Body of pancreas (tissue), 4 donors: ENCODE data around the gene RNF149. TPM values are rescaled to one million over a fixed set of nuclear protein-coding genes. Genes with fewer than 3 reads are reported as not detected.
A peak's percentile ranks its signal among the peaks of the same experiment; 100 is the strongest.

ENCODE experiments used
- ATAC-seq: fragments of 150-250 bp; one replicate; pipeline ENCODE4 v1.9.1; 2016
- DNase-seq, 4 donors: peaks; one replicate each; pipeline ENCODE4 v3.0.0-alpha.2; 2019
- H3K27ac ChIP-seq, 4 donors: fragments of 200-600 bp; sonication (generic); 1 replicate in 3 of 4; 2 replicates in 1 of 4; pipeline versions ENCODE4 v1.5.1 to v1.6.1; 2016 to 2019; ENCODE audit warnings: mild to moderate bottlenecking in 1 of 4, mixed read lengths in 1 of 4, moderate library complexity in 1 of 4
- H3K27me3 ChIP-seq, 2 donors: fragments of 200-600 bp; sonication (generic); one replicate each; pipeline ENCODE4 v1.6.0; 2016; ENCODE audit warnings: mild to moderate bottlenecking in 1 of 2
- H3K36me3 ChIP-seq, 2 donors: fragments of 200-600 bp; sonication (generic); replicated peaks in 1 of 2; 2 replicates each; pipeline ENCODE4 v1.5.1; 2016; ENCODE audit warnings: low read depth in 2 of 2; ENCODE audit not compliant: insufficient read depth in 1 of 2
- H3K4me1 ChIP-seq: fragments of 200-600 bp; sonication (generic); one replicate; pipeline ENCODE4 v1.6.0; 2016
- H3K4me3 ChIP-seq, 2 donors: fragments of 200-600 bp; sonication (generic); 1 replicate in 1 of 2; 2 replicates in 1 of 2; pipeline ENCODE4 v1.5.1; 2016 to 2019
- H3K9me3 ChIP-seq, 3 donors: fragments of 200-600 bp; sonication (generic); 1 replicate in 2 of 3; 2 replicates in 1 of 3; pipeline ENCODE4 v1.5.1; 2016
- CTCF ChIP-seq, 7 experiments: fragments of 450-650 bp in 4 of 7; fragments of 200-600 bp in 3 of 7; sonication (generic) in 3 of 7; IDR thresholded peaks; one replicate each; pipeline ENCODE4 v1.5.1; 2016 to 2019; ENCODE audit warnings: antibody characterized with exemption in 7 of 7
- POLR2A ChIP-seq, 3 donors: fragments of 450-650 bp; IDR thresholded peaks; one replicate each; pipeline ENCODE4 v1.6.1; 2016; ENCODE audit warnings: antibody characterized with exemption in 3 of 3, mild to moderate bottlenecking in 2 of 3
- WGBS, 2 donors: methylation state at CpG; one replicate each; pipeline ENCODE4 v1.1.5; 2017; 5-methylcytosine and 5-hydroxymethylcytosine counted together
- intact Hi-C: fragments of 100-400 bp; cut with DNase I; formaldehyde crosslinking; loops from one replicate; pipeline ENCODE4 v1.15.1; 2023
- total RNA-seq, 2 donors: library from RNA; depleted of rRNA; stranded (reverse); fragments of >200 nt; gene quantifications; one replicate each; pipeline ENCODE4 v1.1.0, GENCODE V29; 2016

Gene RNF149
- total RNA-seq, 2 donors from 2014 or later: 38.6 to 47.7 TPM

DNA sequence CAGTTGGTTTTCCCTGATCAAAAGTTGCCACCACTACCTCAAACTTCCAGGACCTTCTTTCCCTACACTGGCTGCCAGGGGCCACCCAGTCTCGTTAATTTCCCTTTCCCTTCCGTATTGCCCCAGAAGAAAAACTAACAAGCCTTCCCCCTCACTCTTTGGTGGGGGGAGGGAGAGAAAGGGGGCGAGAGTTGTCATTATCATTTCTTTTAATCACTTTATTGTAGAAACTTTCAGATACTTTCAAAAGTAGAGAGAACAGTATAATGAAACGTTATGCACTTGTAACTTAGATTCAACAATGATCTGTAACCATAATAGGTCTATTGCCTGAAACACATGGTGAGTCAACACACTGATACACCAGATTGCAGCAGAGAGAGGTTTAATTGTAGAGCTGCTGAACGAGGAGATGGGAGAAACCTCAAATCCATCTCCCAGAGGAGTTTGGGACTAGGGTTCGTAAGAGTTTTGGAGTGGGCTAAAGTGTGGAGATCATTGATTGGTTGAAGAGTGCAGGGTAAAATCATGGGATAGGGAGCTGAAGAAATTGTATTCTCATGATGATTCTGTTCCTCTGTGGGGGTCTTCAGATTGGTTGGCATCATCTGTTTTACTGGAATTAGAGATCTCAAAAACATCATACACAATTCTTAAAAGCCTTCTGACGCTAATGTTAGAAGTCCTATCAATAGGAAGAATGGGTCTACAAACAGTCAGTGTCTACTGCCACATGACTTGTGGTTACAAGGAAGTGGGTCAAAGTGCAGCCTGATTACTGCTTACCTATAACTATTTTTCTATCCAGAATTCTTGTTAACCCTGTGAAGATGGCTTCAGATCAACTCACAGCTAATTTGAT, 2.6 kb upstream of the RNF149 start:
- no peaks in the 10 kb centered on the region for H3K27me3 ChIP-seq
- peaks cover 34% of the 10 kb centered on the region for H3K4me1 ChIP-seq
- TF ChIP-seq CTCF (IDR thresholded peaks at IDR 0.05) (no peak), POLR2A (IDR thresholded peaks at IDR 0.05) (no peak)
- no peak overlapping the region for H3K4me3 ChIP-seq
- peak in 2 of 4 donors; percentile 48 to 53 for DNase-seq
- intact Hi-C loops: no loop called here
- no peaks in the 10 kb centered on the region for H3K36me3 ChIP-seq
- 63 to 68% methylated on average over 7 of the region's 7 CpGs for WGBS, 2 donors
- H3K9me3 ChIP-seq: no peaks in the 10 kb centered on the region
- peak overlapping the region; percentile 37 to 71 (median 47) for H3K27ac ChIP-seq
- ATAC-seq: no peak

GRCh38 chr2:101310090-101310833, 1.8 kb upstream of the RNF149 start:
- H3K4me3 ChIP-seq: no peak overlapping the region
- no peaks in the 10 kb centered on the region for H3K9me3 ChIP-seq
- intact Hi-C loops: no loop called here
- H3K36me3 ChIP-seq: no peaks in the 10 kb centered on the region
- no peak for ATAC-seq
- H3K27me3 ChIP-seq: no peaks in the 10 kb centered on the region
- DNase-seq: no peak
- 75 to 83% methylated on average over 10 of the region's 10 CpGs for WGBS, 2 donors
- no peak for TF ChIP-seq CTCF (IDR thresholded peaks at IDR 0.05)
- no peak for TF ChIP-seq POLR2A (IDR thresholded peaks at IDR 0.05)
- peak overlapping the region in 1 of 4 donors; percentile 93 for H3K27ac ChIP-seq
- H3K4me1 ChIP-seq: peaks cover 42% of the 10 kb centered on the region

GRCh38 chr2:101307950-101308431, 510 bp downstream of the RNF149 start:
- DNase-seq (peak; percentile 26 to 37 (median 32)), ATAC-seq (peak; percentile 2)
- TF ChIP-seq CTCF (IDR thresholded peaks at IDR 0.05) (no peak), POLR2A (IDR thresholded peaks at IDR 0.05) (no peak)
- 1% methylated on average over 57 of the region's 57 CpGs; no CpG with 5 or more reads in 1 of the 2 donors for WGBS, 2 donors
- Histone ChIP-seq H3K9me3 (no peaks in the 10 kb centered on the region), H3K27ac (peak overlapping the region; percentile 58 to 93 (median 88)), H3K4me3 (peak overlapping the region; percentile 73 to 86), H3K36me3 (no peaks in the 10 kb centered on the region), H3K27me3 (no peaks in the 10 kb centered on the region), H3K4me1 (peaks cover 60% of the 10 kb centered on the region)
- intact Hi-C loops: no loop called here

DNA sequence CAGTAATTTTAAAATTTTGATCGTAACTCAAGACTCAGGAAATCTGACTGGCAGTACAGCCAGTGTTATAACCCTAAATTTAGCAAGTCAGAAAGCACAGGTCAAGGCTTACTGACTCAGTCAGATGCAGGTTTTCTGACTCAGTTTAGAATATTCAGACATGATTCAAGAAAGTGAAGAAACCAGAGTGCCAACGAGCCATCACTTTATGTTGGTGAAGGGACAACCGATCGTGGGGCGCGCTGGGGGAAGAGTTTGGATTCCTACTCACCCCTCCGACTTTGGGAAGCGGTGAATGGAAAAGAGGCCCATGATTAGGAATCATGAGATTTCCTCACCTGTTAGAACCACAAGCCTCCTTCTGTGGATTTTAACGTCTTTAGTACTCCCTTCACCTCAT, 998 bp downstream of the RNF149 start:
- peak overlapping the region; percentile 58 to 93 (median 88) for H3K27ac ChIP-seq
- DNase-seq (no peak), ATAC-seq (no peak)
- TF ChIP-seq POLR2A (IDR thresholded peaks at IDR 0.05) (no peak), CTCF (IDR thresholded peaks at IDR 0.05) (no peak)
- peak overlapping the region; percentile 73 to 86 for H3K4me3 ChIP-seq
- no peaks in the 10 kb centered on the region for H3K36me3 ChIP-seq
- intact Hi-C loops: no loop called here
- no peaks in the 10 kb centered on the region for H3K27me3 ChIP-seq
- 11 to 23% methylated on average over 9 of the region's 9 CpGs for WGBS, 2 donors
- H3K4me1 ChIP-seq: peaks cover 60% of the 10 kb centered on the region
- H3K9me3 ChIP-seq: no peaks in the 10 kb centered on the region
